Measurements from ENCODE around the gene ASCL1. TPM values are rescaled to one million over a fixed set of nuclear protein-coding genes. Genes with fewer than 3 reads are reported as not detected.

ASCL1 gene
- total RNA-seq, 2 experiments from 2014 or later = not detected

- Histone ChIP-seq H3K27ac (ENCODE audit: low read depth, low read length, poor library complexity, severe bottlenecking) (no peak overlapping the region), H3K4me2 (ENCODE audit: low read length) (no peak overlapping the region), H4K20me1 (ENCODE audit: insufficient read depth, low read length) (no peaks in the 10 kb centered on the region), H3K4me1 (ENCODE audit: insufficient read depth, low read length, poor library complexity, severe bottlenecking) (no peaks in the 10 kb centered on the region), H3K9me3 (ENCODE audit: low read length) (no peaks in the 10 kb centered on the region), H3K9me2 (ENCODE audit: insufficient read depth, low read length) (no peaks in the 10 kb centered on the region), H3K4me3 (ENCODE audit: low read depth, low read length, poor library complexity, severe bottlenecking) (no peak overlapping the region), H3K79me2 (ENCODE audit: insufficient read depth, low read depth, low read length) (no peaks in the 10 kb centered on the region), H2AFZ (ENCODE audit: low read length) (no peak overlapping the region), H3K36me3 (ENCODE audit: insufficient read depth, low read length) (no peaks in the 10 kb centered on the region)
- DNase-seq (ENCODE audit: low spot score) = no peak
- ChIA-PET CTCF (ENCODE audit: unreplicated experiment) (no interaction called here), POLR2A (interaction anchor here (0.6 kb wide), 1 partner anchor 228 kb away, joined by 5 read pairs; no protein-coding TSS in a partner anchor)
- no peak for TF ChIP-seq EZH2phosphoT487 (IDR thresholded peaks at IDR 0.05; ENCODE audit: borderline replicate concordance, low read depth, low read length)
- no peak for TF ChIP-seq CTCF (conservative IDR thresholded peaks at IDR 0.05; ENCODE audit: low read length)
- intact Hi-C loops (cut with micrococcal nuclease; ENCODE audit: unreplicated experiment) = no loop called here
- BruUV-seq (replicated peaks) = no TSS peak
These were observed 5.5 kb downstream of the ASCL1 start for GRCh38 chr12:102962986-102963385.

GRCh38 chr12:102963796-102964195, 6.3 kb downstream of the ASCL1 start:
- H4K20me1 ChIP-seq (ENCODE audit: insufficient read depth, low read length) = no peaks in the 10 kb centered on the region
- BruUV-seq (replicated peaks) = no TSS peak
- ChIA-PET CTCF (ENCODE audit: unreplicated experiment) (no interaction called here), POLR2A (no interaction called here)
- no peak overlapping the region for H3K27ac ChIP-seq (ENCODE audit: low read depth, low read length, poor library complexity, severe bottlenecking)
- H2AFZ ChIP-seq (ENCODE audit: low read length) = no peak overlapping the region
- H3K9me2 ChIP-seq (ENCODE audit: insufficient read depth, low read length) = no peaks in the 10 kb centered on the region
- H3K9me3 ChIP-seq (ENCODE audit: low read length) = no peaks in the 10 kb centered on the region
- no peaks in the 10 kb centered on the region for H3K79me2 ChIP-seq (ENCODE audit: insufficient read depth, low read depth, low read length)
- TF ChIP-seq EZH2phosphoT487 (IDR thresholded peaks at IDR 0.05; ENCODE audit: borderline replicate concordance, low read depth, low read length) (no peak), CTCF (conservative IDR thresholded peaks at IDR 0.05; ENCODE audit: low read length) (no peak)
- H3K36me3 ChIP-seq (ENCODE audit: insufficient read depth, low read length) = no peaks in the 10 kb centered on the region
- H3K4me1 ChIP-seq (ENCODE audit: insufficient read depth, low read length, poor library complexity, severe bottlenecking) = no peaks in the 10 kb centered on the region
- H3K4me2 ChIP-seq (ENCODE audit: low read length) = no peak overlapping the region
- DNase-seq (ENCODE audit: low spot score) = no peak
- intact Hi-C loops (cut with micrococcal nuclease; ENCODE audit: unreplicated experiment) = no loop called here
- no peak overlapping the region for H3K4me3 ChIP-seq (ENCODE audit: low read depth, low read length, poor library complexity, severe bottlenecking)

- DNase-seq (ENCODE audit: low spot score) = no peak
- no peak for TF ChIP-seq EZH2phosphoT487 (IDR thresholded peaks at IDR 0.05; ENCODE audit: borderline replicate concordance, low read depth, low read length)
- no peak for TF ChIP-seq CTCF (conservative IDR thresholded peaks at IDR 0.05; ENCODE audit: low read length)
- BruUV-seq (replicated peaks) = no TSS peak
- H3K36me3 ChIP-seq (ENCODE audit: insufficient read depth, low read length) = no peaks in the 10 kb centered on the region
- ChIA-PET CTCF (ENCODE audit: unreplicated experiment) (no interaction called here), POLR2A (no interaction called here)
- H2AFZ ChIP-seq (ENCODE audit: low read length) = no peak overlapping the region
- no peaks in the 10 kb centered on the region for H3K79me2 ChIP-seq (ENCODE audit: insufficient read depth, low read depth, low read length)
- no peaks in the 10 kb centered on the region for H3K4me1 ChIP-seq (ENCODE audit: insufficient read depth, low read length, poor library complexity, severe bottlenecking)
- no peak overlapping the region for H3K27ac ChIP-seq (ENCODE audit: low read depth, low read length, poor library complexity, severe bottlenecking)
- no peaks in the 10 kb centered on the region for H4K20me1 ChIP-seq (ENCODE audit: insufficient read depth, low read length)
- no peak overlapping the region for H3K4me2 ChIP-seq (ENCODE audit: low read length)
- H3K9me3 ChIP-seq (ENCODE audit: low read length) = no peaks in the 10 kb centered on the region
- H3K9me2 ChIP-seq (ENCODE audit: insufficient read depth, low read length) = no peaks in the 10 kb centered on the region
- no peak overlapping the region for H3K4me3 ChIP-seq (ENCODE audit: low read depth, low read length, poor library complexity, severe bottlenecking)
- intact Hi-C loops (cut with micrococcal nuclease; ENCODE audit: unreplicated experiment) = no loop called here
These were observed 7.4 kb downstream of the ASCL1 start for GRCh38 chr12:102964872-102965271.

All from OCI-LY7 (cell line).